Kidney tubule cell (primary cell): ENCODE results near the gene GIT1.
A peak's percentile ranks its signal among the peaks of the same experiment; 100 is the strongest.
"Not testable (repeated sequence)": the region's sequence is repeated elsewhere in the genome, so short reads cannot be mapped to it uniquely, and the experiment has no call there.

Source experiments
- DNase-seq: peaks from one replicate; pipeline ENCODE4 v3.0.0-alpha.2; 2018; ENCODE audit warnings: low spot score

Gene GIT1

DNA sequence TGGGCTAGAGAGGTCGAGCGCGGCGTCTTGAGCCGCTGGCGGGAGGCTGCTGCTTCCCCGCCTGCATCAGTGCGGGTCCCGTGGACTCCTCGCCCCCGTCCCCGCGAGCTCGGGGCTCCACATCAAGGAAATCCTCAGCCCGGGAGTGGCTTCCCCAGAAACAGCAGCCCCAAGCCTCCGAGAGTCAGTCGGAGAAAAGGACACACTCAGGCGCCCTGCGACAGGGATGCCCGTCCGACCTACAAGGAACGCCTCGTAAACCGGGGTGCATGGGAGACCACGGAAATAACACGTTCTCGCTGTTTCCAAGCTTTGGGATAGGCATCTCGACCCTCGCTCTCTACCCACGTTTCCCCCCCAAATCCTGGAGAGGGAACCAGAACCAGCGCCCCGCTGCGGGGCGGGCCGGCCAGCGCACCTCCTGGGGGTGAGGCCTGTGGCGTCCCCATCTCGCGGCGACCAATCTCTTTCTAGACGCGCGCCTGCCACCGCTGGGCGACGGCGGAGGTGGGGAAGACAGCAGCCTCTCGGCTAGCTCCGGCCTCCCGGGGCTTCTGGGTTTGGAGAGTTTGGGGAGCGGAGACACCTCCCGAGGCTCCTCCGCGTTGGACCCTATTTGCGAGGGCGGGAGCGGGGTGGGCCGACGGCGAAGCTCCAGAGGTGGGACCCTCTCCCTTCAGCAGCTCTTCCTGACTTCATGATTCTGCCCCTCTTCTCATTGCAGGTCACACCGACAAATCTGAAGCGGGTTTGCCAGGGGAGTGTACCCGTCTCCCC, 21.7 kb downstream of the GIT1 start:
- peak; percentile 77 for DNase-seq

DNA sequence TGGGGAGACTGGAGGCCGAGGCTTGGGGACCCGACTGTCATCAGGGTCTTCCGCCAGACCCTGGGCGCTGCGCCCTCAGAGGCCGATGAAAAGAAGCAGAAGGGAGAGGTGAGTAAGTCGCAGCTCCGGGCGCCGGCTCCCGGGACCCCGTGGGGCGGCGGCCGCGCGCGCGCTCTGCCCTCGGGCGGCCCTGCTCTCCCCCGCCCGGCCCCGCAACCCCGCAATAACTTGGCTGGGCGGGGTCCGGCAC, 22.2 kb downstream of the GIT1 start:
- no peak for DNase-seq

DNA sequence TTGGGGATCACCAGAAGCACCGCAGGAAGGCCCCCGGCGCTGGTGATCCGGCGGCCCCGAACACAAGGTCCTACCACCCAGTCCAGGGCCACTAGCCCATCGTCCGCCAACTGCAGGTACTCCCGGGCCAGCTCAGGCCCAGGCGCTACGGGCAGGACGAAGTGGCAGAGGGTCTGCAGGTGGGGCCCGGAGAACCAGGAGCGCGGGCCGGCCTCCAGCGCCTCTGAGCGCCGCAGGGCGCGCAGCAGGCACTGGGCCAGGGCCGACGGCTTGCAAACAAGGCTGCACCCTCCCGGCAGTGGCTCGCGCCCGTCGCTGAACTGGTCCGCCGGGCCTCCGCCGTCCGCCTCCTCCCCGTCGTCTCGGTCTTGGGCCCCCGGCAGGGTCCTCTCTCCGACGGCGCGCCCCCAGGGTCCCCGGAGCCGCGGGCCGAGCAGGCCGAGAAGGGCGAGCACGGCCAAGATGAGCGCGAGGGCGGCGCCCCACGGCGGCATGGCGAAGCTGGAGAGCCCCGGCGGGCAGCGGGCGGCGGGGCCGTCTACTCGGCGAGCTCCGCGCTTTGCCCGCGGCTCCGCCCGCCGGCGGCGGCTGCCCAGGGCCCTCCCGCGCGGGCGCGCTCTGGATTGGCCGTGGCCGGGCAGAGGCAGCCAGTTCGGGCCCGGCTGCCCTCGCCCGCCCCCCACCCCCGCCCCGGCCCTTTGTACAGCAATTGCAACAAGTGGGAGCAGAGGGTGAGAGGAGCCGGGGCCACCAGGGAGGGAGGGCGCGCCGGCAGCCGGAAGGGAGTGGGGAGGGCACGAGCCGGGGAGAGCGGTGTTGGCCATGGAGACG, 22.8 kb downstream of the GIT1 start, which contains the start of gene ABHD15:
Gene ABHD15 (minus strand): TSS at position 565 of the 831 bp plus-strand sequence. CDS start 71 bp downstream, at position 494.
- DNase-seq: peak; percentile 87

DNA sequence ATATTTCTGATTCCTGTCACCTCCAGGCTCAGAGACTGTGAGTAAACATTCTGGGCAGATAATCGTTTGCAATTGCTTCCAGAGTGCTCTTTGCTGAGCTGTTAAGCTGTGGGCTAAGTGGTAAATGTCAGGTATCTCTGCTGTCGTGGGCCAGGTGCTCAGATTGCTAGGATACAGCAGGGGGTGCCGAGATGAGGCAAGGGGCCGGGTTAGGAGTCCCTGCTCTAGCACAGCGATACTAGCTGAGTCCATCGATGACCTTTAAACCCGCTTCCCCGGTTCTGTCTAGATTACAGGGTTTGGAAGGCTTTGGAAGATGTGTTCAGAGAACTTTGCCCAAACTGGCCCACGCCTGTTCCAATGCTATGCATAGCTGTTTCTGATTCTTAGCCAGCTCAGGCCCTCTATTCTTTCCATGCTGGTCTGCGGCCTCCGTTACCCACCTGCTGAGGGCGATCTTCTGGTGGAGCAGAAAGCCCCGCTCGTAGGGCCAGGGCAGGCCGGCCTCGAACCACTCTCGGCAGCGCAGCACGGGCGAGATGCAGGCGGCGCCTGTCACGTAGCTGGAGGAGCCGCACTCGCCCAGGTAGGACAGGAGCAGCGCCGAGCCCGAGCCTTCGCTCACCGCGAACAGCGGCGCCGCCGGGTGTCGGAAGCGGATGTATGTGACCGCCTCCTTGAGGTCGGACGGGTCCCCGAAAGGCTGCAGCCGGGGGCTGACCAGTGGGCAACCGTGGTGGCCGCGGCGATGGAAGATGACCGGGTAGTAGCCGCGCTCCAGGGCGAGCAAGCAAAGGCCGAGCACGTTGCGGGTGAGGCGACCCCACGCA, 23.6 kb downstream of the GIT1 start:
- peak; percentile 65 for DNase-seq

DNA sequence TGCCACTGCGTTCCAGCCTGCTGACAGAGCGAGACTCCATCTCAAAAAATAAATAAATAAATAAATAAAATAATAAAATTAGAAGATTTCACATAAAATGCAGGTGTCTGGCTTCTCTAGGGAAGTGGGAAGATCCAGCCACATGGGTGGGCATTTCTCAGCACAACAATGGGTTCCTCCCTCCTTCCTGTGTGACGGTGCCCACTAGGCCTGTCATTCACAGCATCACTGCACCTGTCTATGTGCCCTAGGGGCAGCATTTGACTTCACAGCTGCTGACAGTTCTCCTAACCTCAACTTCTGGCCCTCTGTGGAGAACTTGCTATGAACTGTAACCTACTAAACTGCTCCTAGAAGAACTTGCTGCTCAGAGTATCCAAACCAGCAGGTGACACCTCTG, 25.6 kb downstream of the GIT1 start:
- no peak for DNase-seq

DNA sequence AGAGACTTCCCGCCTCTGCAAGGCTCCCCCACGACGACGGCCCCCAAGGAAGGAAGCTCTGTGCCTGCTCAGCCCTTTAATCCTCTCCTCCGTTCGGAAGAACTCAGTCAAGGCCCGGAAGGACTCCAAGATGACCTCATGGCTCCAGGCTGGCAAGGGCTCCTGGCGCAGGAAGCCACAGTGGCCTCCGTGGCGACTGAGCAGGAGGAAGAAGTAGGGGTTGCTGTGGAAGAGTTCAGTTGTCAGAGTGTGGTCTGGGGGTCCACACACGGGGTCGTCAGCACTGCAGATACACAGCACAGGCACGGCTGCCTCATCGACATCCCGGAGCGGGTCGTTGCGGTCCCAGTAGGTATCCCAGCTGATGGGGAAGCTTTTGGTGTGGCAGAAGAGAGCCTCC, 26.8 kb downstream of the GIT1 start:
- no peak for DNase-seq

DNA sequence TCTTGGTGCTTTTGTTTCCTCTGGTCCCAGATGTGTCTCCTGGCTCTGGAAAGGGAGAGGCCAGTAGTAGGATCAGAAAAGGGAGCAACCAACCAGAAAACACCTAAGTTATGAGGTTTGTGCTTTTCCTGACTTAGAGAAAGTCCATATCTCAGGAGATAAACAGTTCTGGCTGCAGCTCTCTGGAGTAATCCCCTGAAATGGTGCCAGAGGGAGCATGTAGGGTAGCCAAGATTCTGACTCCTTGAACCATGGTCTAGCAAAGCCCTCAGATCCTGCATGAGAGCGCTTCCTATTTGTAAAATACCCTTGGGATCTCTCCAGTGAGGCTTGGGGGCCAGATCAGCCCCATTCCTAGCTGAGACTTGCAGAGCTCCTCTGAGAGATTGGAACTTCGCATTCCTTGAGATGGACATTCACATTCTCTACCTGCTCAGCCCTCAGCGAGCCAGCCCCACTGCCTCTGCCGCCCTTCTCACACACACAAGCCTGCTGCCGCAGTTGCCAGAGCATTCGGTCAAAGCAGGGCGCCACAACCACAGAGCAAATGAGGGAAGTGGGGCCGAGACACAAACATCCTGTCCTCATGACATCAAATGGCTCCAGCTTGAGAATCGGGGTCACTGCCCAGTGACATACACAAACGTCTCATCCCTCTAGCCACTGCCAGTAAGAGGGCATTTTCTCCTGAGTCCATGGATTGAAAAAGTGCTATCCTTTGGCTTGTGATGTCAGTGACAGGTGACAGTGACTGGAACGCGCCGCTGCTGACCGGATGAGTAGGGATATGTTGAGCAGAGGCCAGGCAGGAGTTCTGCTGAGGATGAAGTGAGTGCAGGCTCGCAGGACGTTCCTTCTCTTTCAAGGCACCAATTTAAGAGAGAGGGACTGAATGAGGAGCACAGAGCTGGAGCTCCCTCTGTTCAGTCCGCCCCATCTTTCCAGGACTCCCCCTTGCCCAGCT, 27.6 kb downstream of the GIT1 start:
- no peak for DNase-seq

DNA sequence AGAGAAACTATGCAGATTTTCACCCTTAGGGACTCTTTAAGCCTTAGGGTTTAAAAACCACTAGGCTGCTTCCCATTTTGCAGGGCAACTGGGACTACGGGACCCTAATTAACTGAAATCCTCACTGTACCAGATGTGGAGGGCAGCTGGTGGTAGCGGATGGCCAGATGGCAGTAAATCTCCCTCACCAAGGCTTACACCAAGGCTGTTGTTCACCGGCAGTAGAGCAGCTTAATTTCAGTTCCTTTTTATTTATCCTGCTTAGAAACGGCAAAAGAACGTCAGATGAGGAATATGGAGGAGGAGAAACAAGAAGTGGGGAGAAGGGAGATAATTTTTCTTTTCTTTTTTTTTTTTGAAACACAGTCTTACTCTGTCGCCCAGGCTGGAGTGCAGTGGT, 29.1 kb downstream of the GIT1 start:
- no peak for DNase-seq

DNA sequence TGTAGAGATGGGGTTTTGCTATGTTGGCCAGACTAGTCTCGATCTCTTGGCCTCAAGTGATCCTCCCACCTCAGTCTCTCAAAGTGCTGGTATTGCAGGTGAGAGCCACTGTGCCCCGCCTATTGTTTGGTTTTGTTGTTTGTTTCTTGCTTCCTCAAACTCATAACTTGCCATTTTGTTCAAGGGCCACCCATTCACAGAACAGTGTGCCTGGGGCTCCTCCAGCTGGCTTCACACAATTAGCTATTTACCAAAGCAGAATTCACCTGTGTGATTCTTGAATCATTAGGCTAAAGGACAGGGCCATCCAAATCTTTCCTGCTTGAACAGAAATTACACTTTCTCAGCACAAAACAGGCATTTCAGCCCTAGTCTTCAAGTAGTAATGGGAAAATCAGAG, 29.8 kb downstream of the GIT1 start:
- DNase-seq: no peak

DNA sequence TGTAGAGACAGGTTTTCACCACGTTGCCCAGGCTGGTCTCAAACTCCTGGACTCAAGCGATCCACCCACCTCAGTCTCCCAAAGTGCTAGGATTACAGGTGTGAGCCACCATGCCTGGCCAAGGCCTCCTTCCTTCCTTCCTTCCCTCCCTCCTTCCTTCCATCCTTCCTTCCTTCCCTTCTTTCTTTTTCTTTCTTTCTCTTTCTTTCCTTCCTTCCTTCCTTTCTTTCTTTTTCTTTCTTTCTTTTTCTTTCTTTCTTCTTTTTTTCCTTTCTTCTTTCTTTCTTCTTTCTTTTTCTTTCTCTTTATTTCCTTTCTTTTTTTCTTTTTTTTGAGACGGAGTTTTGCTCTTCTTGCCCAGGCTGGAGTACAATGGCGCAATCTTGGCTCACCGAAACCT, 31.3 kb downstream of the GIT1 start:
- DNase-seq: not testable (repeated sequence)

DNA sequence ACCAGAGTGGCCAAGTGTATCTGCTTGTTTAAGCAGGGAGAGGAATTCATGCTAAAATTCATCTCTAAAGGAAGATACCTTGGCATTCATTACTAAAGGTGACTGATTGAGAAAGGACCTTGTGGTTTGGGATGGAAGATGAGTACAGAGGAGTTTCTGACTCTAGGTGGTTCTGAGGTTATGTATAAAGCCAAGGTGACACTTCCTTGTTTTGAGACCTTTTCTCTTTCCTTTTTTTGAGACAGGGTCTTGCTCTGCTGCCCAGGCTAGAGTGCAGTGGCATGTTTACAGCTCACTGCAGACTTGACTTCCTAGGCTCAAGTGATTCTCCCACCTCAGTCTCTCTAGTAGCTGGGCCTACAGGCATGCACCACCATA, 31.7 kb downstream of the GIT1 start:
- peak; percentile 86 for DNase-seq

DNA sequence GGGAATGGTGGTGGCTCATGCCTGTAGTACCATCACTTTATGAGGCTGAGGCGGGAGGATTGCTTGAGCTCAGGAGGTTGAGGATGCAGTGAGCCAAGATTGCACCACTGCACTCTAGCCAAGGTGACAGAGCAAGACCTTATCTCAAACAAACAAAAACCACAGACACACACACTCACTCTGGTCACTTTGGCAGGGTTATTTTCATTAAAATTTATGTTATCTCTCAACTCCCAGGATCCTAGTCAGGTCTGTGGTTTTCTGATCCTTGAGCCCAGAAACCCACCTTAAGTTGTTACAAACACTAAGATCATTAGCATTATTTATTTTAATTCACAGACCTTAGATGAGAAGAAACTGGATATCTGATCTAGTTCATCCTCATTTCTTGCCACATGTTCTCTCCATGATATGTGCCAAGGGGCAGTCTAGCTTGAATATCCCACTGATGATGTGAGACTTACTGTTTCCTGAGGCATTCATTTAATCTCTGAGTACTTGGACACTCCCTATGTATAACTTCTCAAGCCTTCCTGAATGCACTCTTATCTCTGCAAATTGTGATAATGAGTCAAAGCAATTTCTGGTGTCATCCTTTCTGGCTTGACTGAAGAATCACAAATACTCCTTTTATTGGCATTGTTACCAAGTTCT, 32.2 kb downstream of the GIT1 start:
- peak; percentile 20 for DNase-seq

DNA sequence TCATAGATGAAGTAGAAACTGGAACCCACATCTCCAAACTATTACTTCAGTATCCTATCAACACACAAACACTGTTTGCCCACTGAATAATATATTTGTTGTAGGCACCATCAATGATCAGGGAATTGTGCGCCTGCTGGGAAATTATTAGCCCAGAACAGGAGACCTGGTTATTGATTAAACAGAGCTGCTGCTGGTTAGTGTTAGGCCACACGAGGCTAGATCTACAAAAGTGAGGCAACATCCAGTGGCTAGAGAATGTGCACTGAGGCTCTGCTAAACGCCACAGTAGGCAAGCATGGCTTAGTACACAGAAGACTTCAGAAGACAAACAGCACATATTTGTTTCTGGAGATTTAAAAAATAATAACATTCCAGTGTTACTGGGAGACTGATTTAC, 33.6 kb downstream of the GIT1 start:
- peak; percentile 87 for DNase-seq

DNA sequence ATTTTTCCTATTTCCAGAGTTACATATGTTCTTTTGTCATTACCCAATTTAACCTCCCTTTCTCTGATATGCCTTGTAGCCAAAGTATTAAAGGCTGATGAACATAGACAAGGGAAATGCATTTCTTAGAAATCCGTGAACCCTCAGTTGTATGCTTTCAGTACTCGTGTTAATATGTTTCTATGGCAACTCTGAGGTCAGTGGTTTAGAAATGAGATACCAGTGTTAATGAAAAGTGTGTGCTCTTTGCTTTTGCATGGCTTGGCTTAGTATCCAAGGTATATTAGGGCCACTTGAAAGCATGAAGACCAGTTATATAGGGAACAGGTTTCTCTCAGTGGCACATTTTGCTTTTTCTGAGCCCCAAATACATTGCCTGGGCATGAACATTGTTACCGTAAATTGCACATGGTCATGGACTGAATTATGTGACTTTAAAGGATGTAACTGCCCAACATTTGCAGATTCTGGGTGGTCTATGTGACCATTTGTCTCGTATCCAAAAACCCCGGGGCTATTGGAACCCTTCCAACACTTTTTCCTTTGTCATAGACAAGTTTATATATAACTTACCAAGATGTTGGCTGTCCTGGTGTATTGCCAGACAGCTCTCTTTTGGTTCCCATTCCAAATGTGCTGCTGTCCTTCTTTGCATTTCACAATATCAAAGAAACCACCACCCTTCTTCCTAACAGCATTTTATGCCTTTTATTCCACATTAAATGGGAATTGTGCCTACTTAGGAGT, 40.1 kb downstream of the GIT1 start:
- DNase-seq: peak; percentile 29

DNA sequence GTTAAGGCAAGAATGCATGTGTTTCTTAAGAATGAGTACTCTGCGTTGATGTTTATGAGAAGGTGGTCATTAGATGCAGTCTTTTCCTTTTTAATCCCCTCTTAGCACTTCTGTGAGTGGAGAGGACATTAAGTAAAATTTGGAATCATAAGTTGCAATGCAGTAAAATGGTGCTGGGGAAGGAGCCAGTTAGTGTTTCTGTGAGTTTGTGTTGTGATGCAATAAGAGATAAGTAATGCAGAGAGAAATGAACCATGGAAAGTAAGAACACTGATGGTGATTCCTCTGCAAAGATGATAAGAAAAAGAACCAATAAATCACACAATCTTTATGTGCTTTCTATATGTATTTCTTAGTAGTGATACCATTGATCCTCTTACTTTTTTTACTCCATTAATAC, 42.6 kb downstream of the GIT1 start:
- no peak for DNase-seq

DNA sequence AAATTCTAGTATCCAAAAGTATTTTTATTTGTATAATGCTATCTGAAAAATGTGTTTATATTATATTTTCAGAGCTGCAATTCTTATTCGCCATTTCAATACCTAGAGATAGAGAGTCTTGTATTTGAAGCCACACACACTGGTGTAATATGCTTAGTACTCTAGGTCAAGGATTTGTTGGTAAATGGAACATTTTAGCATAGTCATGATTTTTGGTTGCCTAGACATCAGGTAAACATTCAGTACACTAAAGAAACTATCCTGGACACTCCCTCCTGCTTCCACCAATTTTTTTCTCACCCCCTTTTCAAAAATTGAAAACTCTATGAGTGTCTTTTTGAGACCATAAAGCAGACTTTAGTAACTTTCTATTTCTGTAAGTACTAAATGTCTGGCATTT, 43.4 kb downstream of the GIT1 start:
- DNase-seq: no peak

DNA sequence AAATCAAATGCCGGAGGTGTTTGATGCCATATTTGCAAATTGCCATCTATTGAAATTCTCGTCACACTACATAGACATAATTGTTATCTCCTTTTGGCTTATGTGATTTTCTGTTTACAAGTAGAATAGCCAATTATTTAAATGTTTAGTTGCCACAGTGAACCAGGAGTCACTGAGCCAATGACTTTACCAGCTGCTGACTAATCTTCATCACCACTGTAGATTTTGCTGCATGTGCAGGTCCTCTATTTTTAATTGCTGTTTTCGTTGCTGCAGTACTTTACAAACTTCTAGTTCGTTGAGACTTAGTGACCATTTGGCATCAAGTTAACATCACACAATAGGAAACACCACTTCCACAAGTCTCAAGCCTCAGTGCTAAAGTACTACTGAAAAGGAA, 45.4 kb downstream of the GIT1 start:
- DNase-seq: no peak

DNA sequence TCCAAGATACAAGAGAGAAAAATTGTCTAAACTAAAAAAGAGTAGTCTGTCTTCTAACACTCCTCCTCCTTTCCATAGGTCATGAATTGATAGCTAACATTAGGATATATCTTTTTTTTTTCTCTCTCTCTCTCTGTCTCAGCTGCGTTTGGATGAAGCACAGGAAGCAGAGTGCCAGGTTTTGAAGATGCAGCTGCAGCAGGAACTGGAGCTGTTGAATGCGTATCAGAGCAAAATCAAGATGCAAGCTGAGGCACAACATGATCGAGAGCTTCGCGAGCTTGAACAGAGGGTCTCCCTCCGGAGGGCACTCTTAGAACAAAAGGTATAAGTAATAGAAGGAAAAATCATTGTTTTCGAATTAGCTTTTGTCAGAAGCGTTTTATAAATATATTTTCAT, 55.5 kb downstream of the GIT1 start:
- DNase-seq: no peak

DNA sequence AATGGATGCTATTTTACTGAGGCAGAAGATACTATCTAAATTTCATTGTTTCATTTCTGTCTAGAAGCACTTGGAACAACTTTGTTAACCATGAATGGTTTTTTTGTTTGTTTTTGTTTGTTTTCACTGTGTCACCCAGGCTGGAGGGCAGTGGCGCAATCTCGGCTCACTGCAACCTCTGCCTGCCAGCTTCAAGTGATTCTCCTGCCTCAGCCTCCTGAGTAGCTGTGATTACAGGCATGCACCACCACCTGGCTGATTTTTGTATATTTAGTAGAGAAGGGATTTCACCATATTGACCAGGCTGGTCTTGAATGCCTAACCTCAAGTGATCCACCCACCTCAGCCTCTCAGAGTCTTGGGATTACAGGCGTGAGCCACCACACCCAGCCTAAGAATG, 63.1 kb downstream of the GIT1 start:
- no peak for DNase-seq

DNA sequence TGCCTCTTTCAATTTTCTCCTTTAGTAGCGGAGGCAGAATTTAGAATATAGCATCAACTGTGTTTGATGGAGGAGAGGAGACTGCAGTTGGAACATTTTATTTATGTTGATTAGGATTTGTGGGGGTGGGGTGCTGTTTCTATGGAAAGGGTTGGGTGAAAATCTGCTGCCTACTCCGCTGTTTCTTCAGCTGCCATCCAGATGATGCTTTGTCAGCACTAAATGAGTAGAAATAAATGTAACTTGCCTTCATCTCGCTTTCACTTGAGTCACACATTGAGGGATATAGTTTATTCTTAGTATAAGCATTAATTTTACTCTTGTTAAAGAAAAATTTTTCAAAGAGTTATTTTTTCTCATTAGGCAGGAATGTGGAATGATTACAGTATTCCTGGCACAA, 64.8 kb downstream of the GIT1 start:
- no peak for DNase-seq
